ENCODE measurements around the gene HIC1.

- TF ChIP-seq, protein P1, sequence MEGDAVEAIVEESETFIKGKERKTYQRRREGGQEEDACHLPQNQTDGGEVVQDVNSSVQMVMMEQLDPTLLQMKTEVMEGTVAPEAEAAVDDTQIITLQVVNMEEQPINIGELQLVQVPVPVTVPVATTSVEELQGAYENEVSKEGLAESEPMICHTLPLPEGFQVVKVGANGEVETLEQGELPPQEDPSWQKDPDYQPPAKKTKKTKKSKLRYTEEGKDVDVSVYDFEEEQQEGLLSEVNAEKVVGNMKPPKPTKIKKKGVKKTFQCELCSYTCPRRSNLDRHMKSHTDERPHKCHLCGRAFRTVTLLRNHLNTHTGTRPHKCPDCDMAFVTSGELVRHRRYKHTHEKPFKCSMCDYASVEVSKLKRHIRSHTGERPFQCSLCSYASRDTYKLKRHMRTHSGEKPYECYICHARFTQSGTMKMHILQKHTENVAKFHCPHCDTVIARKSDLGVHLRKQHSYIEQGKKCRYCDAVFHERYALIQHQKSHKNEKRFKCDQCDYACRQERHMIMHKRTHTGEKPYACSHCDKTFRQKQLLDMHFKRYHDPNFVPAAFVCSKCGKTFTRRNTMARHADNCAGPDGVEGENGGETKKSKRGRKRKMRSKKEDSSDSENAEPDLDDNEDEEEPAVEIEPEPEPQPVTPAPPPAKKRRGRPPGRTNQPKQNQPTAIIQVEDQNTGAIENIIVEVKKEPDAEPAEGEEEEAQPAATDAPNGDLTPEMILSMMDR (optimal IDR thresholded peaks at IDR 0.05 in 1 of 3, IDR thresholded peaks at IDR 0.05 in 1 of 3, conservative IDR thresholded peaks at IDR 0.05 in 1 of 3; ENCODE audit: extremely low read depth in 1 of 3, insufficient read depth in 2 of 3, low read length in 3 of 3): no peak
- no peak for TF ChIP-seq EZH2 (IDR thresholded peaks at IDR 0.05; ENCODE audit: low read length)
Observed at GRCh38 chr17:2107506-2107905, 52.6 kb downstream of the HIC1 start.
